Erythroblast (primary cell): ENCODE results near the gene FHL3.
"Not testable (repeated sequence)": the region's sequence is repeated elsewhere in the genome, so short reads cannot be mapped to it uniquely, and the experiment has no call there.

Experiments
- DNase-seq, 2 experiments: peaks; one replicate each; lab custom pipeline; 2025; lab: John Stamatoyannopoulos, UW
- GATA1 ChIP-seq: IDR thresholded peaks from 2 replicates; pipeline ENCODE4 v1.6.1; 2011; ENCODE audit warnings: low read depth, mild to moderate bottlenecking, control low read depth, low read length, moderate library complexity
- POLR2A ChIP-seq: IDR thresholded peaks from 2 replicates; pipeline ENCODE4 v1.6.1; 2011; ENCODE audit warnings: mild to moderate bottlenecking, low read length

Gene FHL3

DNA sequence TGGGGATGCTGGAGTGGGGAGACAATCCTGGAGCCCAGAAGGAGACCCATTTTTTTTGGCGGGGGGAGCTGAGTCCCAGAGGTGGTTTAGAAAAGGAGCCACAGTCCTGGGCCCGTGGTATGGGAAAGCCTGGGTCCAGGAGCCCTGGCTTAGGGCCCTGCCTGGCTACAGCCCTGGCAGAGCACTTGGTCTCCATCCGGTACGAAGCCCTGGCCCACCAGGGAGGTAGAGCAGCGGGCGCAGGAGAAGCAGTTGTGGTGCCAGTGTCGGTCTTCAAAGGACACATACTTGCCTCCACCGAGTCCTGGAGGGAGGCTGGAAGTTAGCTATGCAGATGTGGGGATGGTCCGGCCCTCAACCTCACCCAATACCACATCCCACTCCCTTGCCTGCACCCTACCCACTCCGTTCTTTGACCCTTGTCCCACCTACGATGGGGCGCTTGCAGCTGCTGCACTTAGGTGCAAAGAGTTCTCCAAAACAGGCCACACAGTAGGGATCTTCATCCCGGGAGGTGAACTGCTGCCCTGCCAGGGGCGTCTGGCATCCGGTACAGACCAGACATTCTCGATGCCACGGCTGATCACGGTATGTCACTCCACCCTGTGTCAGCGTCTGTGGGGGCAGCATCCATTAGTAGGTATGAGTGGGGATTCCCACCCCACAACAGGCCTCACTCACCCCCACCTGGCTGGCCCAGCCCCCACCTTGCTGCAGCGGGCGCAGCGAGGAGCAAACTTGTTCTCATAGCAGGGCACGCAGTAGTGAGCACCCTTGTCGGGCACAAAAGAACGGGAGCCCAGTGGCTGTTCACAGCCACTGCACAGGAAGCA, 7.8 kb downstream of the FHL3 start:
- TF ChIP-seq POLR2A (no peak), GATA1 (no peak)
- DNase-seq = no peak

DNA sequence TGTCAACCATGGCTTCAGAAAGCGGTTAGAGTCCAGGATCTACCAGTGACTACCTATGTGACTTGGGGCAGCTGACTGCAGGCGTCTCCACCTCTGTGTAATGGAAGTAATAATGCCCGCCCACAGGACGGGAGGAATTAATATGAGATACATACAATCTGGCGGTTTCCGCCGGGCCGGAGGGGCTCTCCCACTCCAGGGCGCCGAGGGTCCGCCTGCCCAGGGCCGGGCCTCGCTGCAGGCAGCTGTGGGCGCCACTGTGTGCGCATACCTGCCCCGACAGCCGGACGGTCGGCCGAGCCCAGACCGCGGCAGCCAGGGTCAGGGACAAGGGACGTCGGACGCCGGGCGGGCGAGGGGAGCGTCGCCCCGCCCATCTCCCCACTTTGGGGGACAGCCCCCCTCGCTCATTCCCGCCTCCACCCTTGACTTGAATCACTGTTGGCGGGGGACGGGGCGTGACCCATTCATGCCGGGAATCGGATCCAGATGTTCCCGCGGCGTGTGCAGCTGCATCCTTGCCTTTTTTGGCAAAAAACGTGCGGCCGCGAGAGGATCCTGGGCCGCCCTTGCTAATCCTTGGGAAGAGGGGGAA, 9.5 kb downstream of the FHL3 start:
- no peak for TF ChIP-seq GATA1
- TF ChIP-seq POLR2A = peak; percentile 57
- no peak for DNase-seq

DNA sequence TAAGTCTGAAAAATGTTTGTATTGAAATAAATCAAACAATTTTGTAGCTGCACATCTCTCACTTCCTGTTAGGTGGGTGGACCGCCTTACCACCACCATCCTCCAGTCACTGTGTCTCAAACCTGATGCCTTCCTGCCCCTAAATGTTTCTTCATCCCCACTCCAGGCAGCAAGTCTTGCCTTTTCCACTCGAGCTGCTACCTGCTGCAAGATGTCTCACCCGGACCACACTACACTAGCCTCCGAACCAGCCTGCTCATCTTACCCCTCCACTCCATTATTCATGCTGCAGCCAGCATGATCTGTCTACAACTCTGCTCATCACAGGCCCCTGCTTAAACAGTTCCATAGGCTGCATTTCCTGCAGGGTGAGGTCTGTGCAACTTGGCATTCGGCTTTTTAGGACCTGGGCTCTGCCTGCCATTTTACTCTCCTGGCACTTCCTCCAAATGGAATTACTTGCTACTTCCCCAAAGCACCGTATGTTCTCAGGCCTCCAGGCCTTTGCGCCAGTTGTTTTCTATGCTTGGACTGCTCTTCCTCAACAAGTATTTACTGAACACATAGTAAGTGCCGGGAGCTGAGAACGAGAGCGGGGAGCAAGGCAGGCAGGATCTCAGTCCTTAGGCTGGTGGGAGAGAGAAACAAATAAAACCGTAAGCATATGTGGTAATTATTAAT, 10.3 kb downstream of the FHL3 start:
- no peak for DNase-seq

DNA sequence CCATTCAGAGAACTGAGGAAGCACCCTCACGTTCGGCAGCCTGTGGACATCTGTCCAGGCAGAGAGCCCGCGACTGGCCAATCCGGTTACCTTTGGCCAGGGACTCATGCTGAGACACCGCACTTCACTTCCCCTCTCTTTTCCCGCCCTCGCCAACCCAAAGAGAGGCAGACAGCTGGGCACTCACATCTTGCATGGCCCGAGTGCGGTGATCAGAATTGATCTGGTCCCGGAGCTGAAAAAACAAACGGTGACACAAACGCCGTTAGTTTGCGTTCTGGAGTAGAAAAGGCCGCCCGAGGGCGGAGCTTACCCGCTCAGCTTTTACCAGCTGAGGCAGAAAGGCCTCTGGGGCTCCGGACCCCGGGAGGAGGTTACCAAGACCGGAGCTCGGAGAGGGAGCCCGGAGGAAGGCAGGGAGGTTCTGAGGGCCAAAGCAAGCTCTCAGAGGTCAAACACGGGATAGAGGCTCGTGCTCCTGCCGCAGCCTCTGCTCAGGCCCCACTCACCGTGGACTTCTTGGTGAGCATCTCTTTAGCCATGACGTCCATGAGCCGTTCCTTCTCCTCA, 15.9 kb downstream of the FHL3 start:
- no peak for TF ChIP-seq GATA1
- TF ChIP-seq POLR2A = no peak
- peak; percentile 73 to 79 for DNase-seq

More for the DNA sequence above, 10.3 kb downstream of the FHL3 start:
- TF ChIP-seq GATA1 (no peak), POLR2A (no peak)

DNA sequence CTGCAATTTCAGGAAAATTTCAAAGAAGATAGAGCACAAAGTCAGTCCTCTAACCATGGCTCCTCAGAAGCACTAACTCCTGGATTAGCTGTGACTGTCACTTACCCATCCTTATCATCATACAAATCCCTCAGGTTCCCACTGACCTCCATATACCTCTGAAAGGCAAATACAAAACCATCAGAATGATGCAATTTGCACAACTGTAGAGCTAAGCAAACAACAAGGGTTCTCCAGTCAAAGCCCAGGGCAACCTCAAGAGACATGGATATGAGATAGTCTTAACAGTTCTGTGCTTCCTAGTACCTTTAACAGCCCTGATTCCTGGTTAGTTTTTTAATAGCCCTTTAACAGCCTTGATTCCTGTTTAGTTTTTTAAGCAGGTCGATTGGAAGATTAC, 17.6 kb downstream of the FHL3 start:
- DNase-seq = no peak
- TF ChIP-seq GATA1 (no peak), POLR2A (no peak)

DNA sequence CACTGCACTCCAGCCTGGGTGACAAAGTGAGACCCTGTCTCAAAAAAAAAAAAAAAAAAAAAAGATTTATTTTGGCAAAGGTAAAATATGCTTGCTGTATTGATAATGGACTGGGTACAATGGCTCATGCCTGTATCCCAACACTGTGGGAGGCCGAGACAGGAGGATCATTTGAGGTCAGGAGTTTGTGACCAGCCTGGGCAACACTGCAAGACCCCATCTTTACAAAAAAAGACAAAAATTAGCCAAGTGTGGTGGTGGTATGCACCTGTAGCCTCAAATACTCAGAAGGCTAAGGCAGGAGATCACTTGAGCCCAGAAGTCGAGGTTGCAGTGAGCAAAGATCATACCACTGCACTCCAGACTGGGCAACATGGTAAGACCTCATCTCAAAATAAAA, 21.8 kb downstream of the FHL3 start:
- DNase-seq = no peak
- TF ChIP-seq POLR2A = no peak
- TF ChIP-seq GATA1 = no peak

DNA sequence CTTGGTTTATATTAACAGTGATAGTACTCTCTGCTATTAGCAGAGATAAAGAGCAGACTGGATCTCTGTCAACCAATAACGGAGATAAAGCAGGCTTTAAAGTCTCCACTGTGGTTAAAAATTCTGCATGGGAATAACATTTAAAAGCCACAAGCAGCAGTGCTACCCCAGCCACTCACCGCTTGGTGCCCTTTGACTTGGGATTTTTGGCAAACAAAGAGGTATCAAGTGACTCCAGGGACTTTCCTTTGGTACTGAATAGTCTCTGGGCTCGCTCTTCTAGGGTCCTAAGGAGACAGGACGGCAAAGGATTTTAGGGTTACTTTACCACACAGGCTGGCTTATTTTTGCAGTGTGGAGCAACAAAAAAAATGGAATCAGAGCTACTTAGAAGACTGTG, 26.8 kb downstream of the FHL3 start:
- DNase-seq = no peak
- TF ChIP-seq POLR2A (no peak), GATA1 (no peak)

DNA sequence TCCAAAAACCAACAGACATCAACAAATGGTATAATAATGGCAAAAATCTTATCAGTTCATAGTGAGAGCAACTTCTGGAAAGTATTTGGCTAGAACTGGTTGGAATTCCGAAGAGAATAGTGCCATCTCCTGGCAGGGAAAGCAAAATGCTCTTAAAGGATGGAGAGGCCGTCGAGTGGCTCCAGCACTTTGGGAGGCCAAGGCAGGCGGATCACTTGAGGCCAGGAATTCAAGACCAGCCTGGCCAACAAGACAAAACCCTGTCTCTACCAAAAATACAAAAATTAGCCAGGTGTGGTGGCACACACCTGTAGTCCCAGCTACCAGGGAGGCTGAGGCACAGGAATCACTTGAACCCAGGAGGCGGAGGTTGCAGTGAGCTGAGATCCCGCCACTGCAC, 30.2 kb downstream of the FHL3 start:
- peak; percentile 54 to 71 for DNase-seq

DNA sequence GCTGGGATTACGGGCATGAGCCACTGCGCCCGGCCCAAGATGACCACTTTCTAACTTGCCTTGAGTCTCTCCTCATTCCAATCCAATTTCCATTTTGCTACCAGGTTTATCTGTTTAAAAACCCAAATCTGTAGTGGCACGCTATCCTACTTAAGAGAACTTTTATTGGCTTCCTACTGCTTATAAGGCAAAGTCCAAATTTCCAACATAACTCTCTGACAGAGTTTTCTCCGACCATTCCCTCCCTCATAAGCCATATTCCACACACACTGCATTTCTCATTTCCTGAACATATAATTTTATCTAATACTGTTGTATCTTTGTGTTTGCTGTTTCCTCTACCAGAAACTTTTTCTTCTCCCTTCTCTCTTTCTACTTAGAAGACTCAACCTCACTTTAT, 30.7 kb downstream of the FHL3 start:
- DNase-seq = no peak
- TF ChIP-seq GATA1 = no peak
- TF ChIP-seq POLR2A = no peak

DNA sequence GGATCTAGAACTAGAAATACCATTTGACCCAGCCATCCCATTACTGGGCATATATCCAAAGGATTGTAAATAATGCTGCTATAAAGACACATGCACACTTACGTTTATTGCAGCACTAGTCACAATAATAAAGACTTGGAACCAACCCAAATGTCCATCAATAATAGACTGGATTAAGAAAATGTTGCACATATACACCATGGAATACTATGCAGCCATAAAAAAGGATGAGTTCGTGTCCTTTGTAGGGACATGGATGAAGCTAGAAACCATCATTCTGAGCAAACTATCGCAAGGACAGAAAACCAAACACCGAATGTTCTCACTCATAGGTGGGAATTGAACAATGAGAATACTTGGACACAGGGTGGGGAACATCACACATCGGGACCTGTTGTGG, 31.6 kb downstream of the FHL3 start:
- not testable (repeated sequence) for DNase-seq

DNA sequence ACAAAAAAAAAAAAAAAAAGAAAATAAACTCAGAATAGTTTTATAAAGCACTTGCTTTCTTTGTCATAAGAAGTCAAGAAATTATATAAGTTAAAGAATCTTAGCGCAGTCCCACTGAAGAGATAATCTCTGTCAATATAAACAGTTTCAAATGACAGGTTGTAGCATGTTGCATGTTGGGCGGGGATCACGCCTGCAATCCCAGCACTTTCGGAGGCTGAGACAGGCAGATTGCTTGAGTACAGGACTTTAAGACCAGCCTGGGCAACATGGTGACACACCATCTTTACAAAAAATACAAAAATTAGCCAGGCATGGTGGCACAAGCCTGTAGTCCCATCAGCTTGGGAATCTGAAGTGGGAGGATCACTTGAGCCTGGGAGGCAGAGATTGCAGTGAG, 40.0 kb downstream of the FHL3 start:
- TF ChIP-seq POLR2A (no peak), GATA1 (no peak)
- no peak for DNase-seq

DNA sequence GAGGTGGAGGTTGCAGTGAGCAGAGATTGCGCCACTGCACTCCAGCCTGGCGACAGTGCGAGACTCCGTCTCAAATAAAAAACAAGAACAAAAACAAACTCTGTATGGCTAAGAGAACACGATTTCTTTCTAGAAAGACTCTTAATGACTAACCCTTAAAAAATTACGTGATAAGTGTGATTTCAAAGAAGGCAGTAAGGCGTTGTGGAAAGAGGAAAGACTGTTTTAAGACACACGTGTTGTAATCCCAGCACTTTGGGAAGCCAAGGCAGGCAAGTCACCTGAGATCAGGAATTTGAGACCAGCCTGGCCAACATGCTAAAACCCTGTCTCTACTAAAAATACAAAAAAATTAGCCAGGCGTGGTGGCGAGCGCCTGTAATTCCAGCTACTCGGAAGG, 41.2 kb downstream of the FHL3 start:
- DNase-seq = not testable (repeated sequence)

DNA sequence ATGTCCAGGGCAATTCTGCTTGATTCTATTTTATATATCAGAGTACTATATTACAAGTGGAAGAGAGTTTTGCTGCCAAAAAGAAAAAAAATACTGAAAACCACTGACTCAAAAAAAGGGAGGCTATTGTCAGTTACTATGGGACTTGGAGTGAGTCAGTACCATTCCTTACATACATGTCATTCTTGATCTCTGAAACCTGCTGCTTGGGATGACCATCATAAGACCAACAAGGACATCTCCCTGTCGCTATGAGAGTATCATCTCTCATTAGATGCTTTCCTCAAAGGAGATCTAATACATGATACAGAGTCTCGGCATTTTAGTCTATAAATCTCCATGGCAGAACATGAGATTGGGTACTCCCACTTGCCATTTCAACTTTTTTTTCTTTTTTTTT, 46.6 kb downstream of the FHL3 start:
- TF ChIP-seq GATA1 (no peak), POLR2A (no peak)

DNA sequence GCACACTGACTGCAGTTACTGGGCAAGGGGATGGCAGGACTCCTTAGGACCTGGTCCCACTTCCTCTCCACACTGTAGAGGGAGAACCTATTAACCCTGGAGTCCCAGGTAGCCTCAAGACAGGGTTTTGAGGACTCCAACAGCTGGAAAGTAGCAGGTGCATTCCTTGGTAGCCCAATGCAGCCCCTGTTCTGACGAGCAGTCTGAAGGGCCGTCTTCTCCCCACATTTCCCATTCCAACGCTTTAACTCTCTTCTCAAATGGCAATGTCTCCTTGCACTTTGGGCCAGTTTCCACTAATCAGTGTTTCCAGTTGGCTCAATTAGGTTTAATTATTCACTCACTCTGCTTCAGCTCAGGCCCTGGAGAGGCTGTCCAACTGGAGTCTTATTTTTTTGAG, 49.6 kb downstream of the FHL3 start:
- DNase-seq = no peak
- TF ChIP-seq POLR2A (no peak), GATA1 (no peak)

More for the DNA sequence above, 46.6 kb downstream of the FHL3 start:
- no peak for DNase-seq
